Esophagus squamous epithelium (tissue), 5 donors: ENCODE measurements around the gene DDX17. TPM values are rescaled to one million over a fixed set of nuclear protein-coding genes. Genes with fewer than 3 reads are reported as not detected.

Source experiments
- DNase-seq: peaks from one replicate; lab custom pipeline; 2025; lab: John Stamatoyannopoulos, UW
- H3K27ac ChIP-seq, 4 donors: fragments of 200-600 bp; sonication (generic); one replicate each; pipeline ENCODE4 v1.5.1; 2016 to 2019; ENCODE audit warnings: mild to moderate bottlenecking in 1 of 4
- H3K27me3 ChIP-seq, 4 donors: fragments of 200-600 bp; sonication (generic); 1 replicate in 3 of 4; 2 replicates in 1 of 4; pipeline versions ENCODE4 v1.5.1 to v1.6.0; 2017 to 2021; ENCODE audit warnings: antibody characterized with exemption in 1 of 4
- H3K36me3 ChIP-seq, 3 donors: fragments of 200-600 bp; sonication (generic); one replicate each; pipeline ENCODE4 v1.5.1; 2016 to 2019
- H3K4me1 ChIP-seq, 3 donors: fragments of 200-600 bp; sonication (generic); one replicate each; pipeline ENCODE4 v1.5.1; 2017 to 2019
- H3K4me3 ChIP-seq, 4 donors: fragments of 200-600 bp; sonication (generic); 1 replicate in 3 of 4; 2 replicates in 1 of 4; pipeline ENCODE4 v1.5.1; 2016 to 2019; ENCODE audit warnings: mild to moderate bottlenecking in 2 of 4, moderate library complexity in 1 of 4
- H3K9me3 ChIP-seq, 3 donors: fragments of 200-600 bp; sonication (generic); one replicate each; pipeline ENCODE4 v1.5.1; 2016 to 2019
- CTCF ChIP-seq, 6 experiments: fragments of 450-650 bp in 4 of 6; fragments of 200-600 bp in 2 of 6; sonication (generic) in 2 of 6; IDR thresholded peaks; one replicate each; pipeline ENCODE4 v1.5.1; 2016 to 2019; ENCODE audit warnings: antibody characterized with exemption in 6 of 6, mild to moderate bottlenecking in 4 of 6, moderate library complexity in 4 of 6
- POLR2A ChIP-seq, 4 donors: fragments of 450-650 bp; IDR thresholded peaks; one replicate each; pipeline ENCODE4 v1.6.1; 2017; ENCODE audit warnings: antibody characterized with exemption in 4 of 4, mild to moderate bottlenecking in 4 of 4, moderate library complexity in 3 of 4
- WGBS, 2 donors: methylation state at CpG; one replicate each; pipeline ENCODE4 v1.1.5; 2018; 5-methylcytosine and 5-hydroxymethylcytosine counted together
- intact Hi-C: fragments of 100-400 bp; cut with DNase I; formaldehyde crosslinking; loops from one replicate; pipeline ENCODE4 v1.15.0; 2022
- total RNA-seq, 4 donors: library from RNA; depleted of rRNA; stranded (reverse); fragments of >200 nt; gene quantifications; one replicate each; pipeline ENCODE4 v1.1.0, GENCODE V29; 2016
- donor health status: DM: yes; HTN: yes; CAD: no.

DDX17 gene
- total RNA-seq: 100 to 1,000 TPM; 164 to 498 (median 214) TPM

GRCh38 chr22:38506118-38506962, at the start of gene DDX17:
DDX17 (minus strand) TSS chr22:38506311.
- DNase-seq: peak; percentile 87
- WGBS, 2 donors: 0% methylated on average over 41 to 62 of the region's 83 CpGs
- peak within 1 kb of the TSS; percentile 82 to 98 (median 90) for H3K4me3 ChIP-seq
- intact Hi-C loops: no loop called here
- H3K27me3 ChIP-seq: no peaks in the 10 kb centered on the region
- H3K4me1 ChIP-seq: peaks cover 27 to 44% (median 28%) of the 10 kb centered on the region in 3 donors
- TF ChIP-seq CTCF (IDR thresholded peaks at IDR 0.05) (peak in 3 of 6 experiments; percentile 18 to 35 (median 34)), POLR2A (IDR thresholded peaks at IDR 0.05) (peak in 3 of 4 donors; percentile 38 to 56 (median 55))
- H3K36me3 ChIP-seq: peaks cover 0 to 18% (median 0%) of the 10 kb centered on the region in 3 donors
- peak within 1 kb of the TSS; percentile 100 for H3K27ac ChIP-seq
- no peaks in the 10 kb centered on the region for H3K9me3 ChIP-seq

DNA sequence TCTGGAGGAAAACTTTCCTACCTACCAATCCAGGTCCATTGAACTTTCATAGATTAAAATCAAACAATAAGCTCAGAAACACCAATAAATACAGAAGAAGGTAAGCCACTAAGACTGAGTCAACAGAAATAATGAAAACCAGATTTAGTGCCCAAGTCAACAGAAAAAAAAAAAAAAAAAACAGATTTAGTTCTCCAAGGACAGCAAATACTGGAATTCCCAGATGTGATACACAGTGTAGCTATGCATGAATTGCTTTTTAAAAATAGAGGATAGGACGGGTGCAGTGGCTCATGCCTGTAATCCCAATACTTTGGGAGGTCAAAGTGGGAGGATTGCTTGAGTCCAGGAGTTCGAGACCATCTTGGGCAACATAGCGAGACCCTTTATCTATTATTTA, 48.2 kb upstream of the DDX17 start:
- TF ChIP-seq CTCF (IDR thresholded peaks at IDR 0.05) (no peak), POLR2A (IDR thresholded peaks at IDR 0.05) (no peak)
- DNase-seq: no peak
- no peaks in the 10 kb centered on the region for H3K9me3 ChIP-seq
- intact Hi-C loops: no loop called here
- H3K36me3 ChIP-seq: no peaks in the 10 kb centered on the region
- no peak overlapping the region for H3K27ac ChIP-seq
- H3K4me1 ChIP-seq: peaks cover 0 to 3% (median 0%) of the 10 kb centered on the region in 3 donors
- no peak overlapping the region for H3K4me3 ChIP-seq
- 75 to 83% methylated on average over 3 of the region's 3 CpGs for WGBS, 2 donors
- H3K27me3 ChIP-seq: no peaks in the 10 kb centered on the region

DNA sequence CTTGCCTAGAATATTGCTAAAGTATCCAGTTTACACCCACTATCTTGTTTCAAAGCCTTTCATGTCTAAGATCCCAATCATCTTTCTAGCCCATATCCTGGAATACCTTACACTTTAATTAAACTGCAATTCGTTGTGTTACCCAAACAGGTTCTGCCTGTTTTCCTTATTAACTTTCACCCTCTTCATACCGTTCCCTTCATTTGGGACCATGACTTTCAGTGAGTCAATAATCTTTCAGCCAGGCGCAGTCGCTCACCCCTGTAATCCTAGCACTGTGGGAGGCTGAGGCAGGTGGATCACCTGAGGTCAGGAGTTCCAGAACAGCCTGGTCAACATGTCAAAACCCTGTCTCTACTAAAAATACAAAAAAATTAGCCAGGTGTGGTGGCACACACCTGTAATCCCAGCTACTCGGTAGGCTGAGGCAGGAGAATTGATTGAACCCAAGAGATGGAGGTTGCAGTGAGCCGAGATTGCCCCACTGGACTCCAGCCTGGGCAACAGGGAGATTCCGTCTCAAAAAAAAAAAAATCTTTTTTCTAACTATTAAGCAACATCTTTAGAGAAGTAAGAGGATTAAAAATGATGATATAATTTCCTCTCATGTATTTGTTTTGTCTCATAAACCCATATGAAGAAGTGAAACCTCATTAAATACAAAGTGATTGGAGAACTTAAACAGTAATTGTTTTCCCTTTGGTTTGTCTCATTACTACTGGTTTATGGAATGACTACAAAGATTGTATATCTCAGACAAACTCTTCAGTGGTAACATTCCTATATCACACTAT, 43.2 kb upstream of the DDX17 start:
- Histone ChIP-seq H3K27me3 (no peaks in the 10 kb centered on the region), H3K4me1 (peaks cover 0 to 15% (median 0%) of the 10 kb centered on the region in 3 donors), H3K36me3 (no peaks in the 10 kb centered on the region), H3K9me3 (peaks cover 0 to 4% (median 2%) of the 10 kb centered on the region in 3 donors), H3K27ac (peak overlapping the region in 3 of 4 donors; percentile 26 to 55 (median 55)), H3K4me3 (no peak overlapping the region)
- intact Hi-C loops: no loop called here
- TF ChIP-seq POLR2A (IDR thresholded peaks at IDR 0.05): no peak
- TF ChIP-seq CTCF (IDR thresholded peaks at IDR 0.05): no peak
- 30 to 55% methylated on average over 7 of the region's 7 CpGs for WGBS, 2 donors
- DNase-seq: no peak

- Histone ChIP-seq H3K4me3 (no peak overlapping the region), H3K36me3 (no peaks in the 10 kb centered on the region), H3K4me1 (no peaks in the 10 kb centered on the region), H3K9me3 (peaks cover 0 to 15% (median 12%) of the 10 kb centered on the region in 3 donors), H3K27me3 (no peaks in the 10 kb centered on the region), H3K27ac (no peak overlapping the region)
- 78 to 94% methylated on average over 2 of the region's 2 CpGs for WGBS, 2 donors
- intact Hi-C loops: no loop called here
- DNase-seq: no peak
- TF ChIP-seq POLR2A (IDR thresholded peaks at IDR 0.05) (no peak), CTCF (IDR thresholded peaks at IDR 0.05) (no peak)
Observed at GRCh38 chr22:38540701-38541100, 34.6 kb upstream of the DDX17 start.
